AG08395 (cell line): ENCODE measurements around the gene C4orf46.

Source experiments
- DNase-seq: peaks from one replicate; pipeline ENCODE4 v3.0.0; 2012; ENCODE audit warnings: mixed read lengths, low spot score

C4orf46 gene

DNA sequence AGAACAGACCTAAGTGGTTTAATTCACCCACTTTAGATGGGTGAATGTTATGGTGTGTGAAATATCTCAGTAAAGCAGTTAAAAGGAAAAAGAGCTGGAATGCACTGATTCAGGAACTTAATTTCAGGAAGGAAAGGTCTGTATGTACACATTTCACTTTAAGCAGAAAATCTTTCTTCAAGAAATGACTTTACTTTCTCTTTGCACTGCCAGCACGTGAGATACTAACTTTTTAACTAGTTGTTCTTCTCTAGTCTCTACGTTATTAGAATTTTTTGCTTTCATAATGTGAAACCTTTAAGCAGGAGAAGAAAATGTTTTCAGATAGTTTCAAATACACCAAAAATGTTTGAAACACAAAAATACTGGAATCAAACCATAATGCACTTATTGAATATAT, 18.8 kb downstream of the C4orf46 start:
- no peak for DNase-seq

DNA sequence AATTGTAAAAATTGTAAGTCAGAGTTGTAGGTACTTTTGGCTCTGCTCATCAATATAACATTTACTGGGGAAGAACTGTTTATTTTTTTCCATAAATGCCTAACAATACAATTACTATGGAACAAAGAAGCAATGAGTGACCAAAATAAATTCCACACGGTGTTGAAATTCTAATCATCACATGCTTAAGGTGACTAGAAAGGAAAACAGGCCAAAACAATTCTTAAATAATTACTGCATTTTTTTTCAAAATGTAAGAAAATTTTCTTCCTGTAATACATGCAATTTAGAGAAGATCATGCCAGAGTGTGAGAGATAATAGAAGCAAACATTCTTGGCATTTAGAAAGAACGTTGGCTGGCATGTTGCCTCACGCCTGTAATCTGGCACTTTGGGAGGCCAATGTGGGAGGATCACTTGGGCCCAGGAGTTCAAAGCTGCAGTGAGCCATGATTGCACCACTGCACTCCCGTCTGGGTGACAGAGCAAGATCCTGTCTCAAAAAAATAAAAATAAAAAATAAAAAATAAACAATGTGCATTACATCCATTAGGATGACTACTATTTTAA, 22.5 kb downstream of the C4orf46 start:
- no peak for DNase-seq

DNA sequence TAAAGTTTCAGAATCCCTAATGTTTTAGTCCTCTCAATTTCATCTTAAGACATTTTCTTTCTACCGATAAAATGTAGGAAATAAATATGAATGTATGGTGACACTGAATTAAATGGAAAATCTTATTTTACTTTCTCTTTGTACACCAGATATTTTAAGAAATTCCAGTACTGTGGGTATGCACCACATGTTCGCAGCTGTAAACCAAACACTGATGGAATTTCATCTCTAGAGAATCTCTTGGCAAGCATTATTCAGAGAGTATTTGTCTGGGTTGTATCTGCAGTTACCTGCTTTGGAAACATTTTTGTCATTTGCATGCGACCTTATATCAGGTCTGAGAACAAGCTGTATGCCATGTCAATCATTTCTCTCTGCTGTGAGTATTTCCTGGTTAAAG, 26.9 kb downstream of the C4orf46 start:
- peak; percentile 11 for DNase-seq

DNA sequence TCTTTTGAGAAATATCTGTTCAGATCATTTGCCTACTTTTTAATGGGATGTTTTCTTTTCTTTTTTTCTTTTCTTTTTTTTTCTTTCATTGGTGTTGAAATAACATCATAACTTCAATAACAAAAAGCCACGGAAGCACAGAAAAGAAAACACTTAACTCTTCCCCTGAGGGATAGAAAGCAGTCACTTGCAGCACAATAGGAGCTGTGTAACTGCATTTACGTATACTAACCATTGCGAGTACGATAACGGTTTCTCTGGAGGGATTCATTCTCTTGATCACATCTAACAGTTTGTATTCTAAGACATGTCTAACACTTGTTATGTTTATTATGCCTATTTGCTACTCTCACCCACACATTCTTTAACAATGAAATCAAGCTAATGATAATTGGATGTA, 27.3 kb downstream of the C4orf46 start:
- DNase-seq, result no peak

DNA sequence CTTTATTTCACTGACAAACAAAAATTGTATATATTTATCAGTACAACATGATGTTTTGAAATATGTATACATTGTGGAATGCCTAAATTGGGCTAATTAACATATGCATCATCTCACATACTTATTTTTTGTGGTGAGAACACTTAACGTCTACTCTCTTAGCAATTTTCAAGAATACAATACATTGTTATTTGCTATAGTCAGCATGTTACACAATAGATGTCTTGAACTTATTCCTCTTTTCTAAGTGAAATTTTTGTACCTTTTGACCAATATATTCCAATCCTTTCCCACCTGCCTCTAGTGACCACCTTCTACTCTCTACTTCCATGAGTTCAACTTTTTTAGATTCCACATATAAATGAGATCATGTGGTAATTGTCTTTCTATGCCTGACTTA, 35.1 kb downstream of the C4orf46 start:
- DNase-seq, result no peak

DNA sequence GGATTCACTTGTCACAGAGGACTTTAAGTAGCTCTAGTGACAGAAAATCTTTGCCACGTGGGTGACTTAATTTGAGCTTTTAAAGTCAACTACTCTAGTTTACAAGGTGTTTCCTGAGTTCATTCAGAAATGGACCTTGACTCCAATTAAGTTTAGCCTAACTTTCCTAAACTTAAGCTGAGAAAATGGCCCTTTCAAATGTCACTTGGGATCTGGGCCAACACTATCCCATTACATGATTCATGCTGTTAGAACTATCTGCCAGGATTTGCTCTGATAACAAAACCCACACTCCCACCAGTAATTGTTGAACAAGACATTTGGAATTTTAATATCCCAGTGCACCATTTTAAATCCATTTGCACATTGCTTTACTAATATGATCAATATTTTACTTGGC, 40.8 kb downstream of the C4orf46 start:
- DNase-seq, result peak; percentile 13

DNA sequence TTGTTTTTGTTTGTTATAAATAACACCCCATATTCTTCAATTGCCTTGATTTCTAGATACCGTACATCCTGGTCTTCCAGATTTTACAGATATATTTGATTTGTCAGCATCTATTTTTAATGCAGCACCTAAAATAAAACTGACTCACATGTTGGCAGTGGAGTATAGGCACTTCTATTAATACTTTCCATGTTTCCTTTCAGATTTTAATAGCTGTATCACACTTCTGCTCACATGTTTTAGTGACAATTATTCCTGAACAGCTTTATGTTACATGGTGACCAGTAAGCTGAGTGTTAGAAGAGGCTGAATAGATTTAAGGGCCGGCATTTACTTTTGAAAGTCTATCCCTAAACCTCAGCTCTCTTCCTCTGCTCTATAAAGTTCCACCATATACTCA, 46.1 kb downstream of the C4orf46 start:
- no peak for DNase-seq

DNA sequence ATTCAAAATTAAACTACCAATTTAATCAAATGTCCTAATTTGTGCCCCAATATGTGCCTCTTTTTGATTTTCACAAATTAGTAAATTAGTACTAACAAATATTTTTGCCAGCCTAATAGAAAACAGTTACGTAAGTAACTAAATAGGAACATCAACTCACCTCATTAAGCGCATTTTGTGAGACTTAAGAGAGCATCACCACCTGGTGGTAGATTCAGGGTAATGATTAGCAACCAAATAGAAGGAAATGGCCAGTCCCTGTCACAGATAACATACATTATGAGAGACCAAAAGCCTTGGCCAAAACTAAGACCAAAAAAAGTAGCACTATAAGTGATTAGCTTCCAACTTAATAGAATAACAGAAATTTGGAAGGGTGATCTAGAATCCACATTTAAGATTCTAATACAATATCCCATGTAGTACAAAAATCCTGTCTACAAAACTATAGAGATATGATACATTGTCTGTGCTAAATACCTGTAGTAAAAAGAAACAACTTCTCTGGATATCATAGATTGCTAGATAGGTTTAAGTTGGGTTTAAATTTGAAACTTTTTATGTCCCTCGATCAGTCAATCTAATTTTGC, 46.7 kb downstream of the C4orf46 start:
- peak; percentile 32 for DNase-seq

DNA sequence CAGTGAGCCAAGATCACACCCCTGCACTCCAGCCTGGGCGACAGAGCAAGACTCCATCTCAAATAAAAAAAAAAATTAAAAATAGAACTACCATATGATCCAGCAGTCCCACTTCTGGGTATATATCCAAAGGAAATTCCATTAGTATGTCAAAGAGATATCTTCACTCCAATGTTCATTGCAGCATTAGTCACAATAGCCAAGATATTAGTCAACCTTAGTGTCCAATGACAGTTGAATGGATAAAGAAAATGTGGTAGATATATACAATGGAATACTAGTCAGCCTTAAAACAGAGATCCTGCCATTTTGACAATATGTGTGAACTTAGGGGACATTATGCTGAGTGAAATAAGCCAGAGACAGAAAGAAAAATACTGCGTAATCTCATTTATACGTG, 49.4 kb downstream of the C4orf46 start:
- DNase-seq, result no peak

DNA sequence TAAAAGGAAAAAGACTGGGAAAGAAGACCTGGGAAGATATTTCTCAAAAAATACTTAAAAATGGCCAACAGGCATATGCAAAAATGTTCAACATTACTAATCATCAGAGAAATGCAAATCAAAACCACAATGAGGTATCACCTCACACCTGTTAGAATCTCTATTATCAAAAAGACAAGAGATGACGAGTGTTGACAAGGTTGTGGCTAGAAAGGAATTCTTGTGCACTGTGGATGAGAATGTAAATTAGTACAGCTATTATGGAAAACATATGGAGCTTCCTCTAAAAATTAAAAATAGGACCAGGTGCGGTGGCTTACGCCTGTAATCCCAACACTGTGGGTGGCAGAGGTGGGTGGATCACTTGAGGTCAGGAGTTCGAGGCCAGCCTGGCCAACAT, 50.0 kb downstream of the C4orf46 start:
- DNase-seq, result no peak

DNA sequence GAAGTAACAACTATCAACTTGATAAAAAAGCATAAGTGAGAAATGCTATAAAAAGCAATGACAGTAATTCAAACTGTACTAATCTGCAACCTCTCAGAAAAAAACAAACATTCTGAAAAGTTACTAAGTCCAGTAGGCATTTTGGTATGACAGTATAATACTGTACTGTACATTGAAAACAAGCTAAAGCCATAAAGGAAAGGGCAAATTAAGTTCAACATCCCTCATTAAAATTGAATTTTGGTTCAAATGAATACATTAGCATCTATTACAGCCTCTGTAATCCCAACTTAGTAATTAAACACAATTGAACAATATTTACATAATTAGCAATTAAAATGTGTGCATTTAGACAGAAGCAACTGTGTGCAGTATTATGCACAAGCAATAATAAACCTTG, 53.7 kb downstream of the C4orf46 start:
- DNase-seq, result no peak
